Endothelial cell (in vitro differentiated cells): Measurements from ENCODE around the gene RIMBP2. TPM values are rescaled to one million over a fixed set of nuclear protein-coding genes. Genes with fewer than 3 reads are reported as not detected.

ENCODE experiments used
- DNase-seq: peaks from one replicate; pipeline ENCODE4 v3.0.0; 2021; ENCODE audit warnings: low spot score
- H3K27ac Mint-ChIP-seq: one replicate; pipeline ENCODE4 v1.8.0; 2021; ENCODE audit warnings: mixed read lengths, inconsistent platforms; ENCODE audit not compliant: unreplicated experiment
- H3K27me3 Mint-ChIP-seq: one replicate; pipeline ENCODE4 v1.8.0; 2021; ENCODE audit warnings: mild to moderate bottlenecking, moderate library complexity, mixed read lengths, inconsistent platforms; ENCODE audit not compliant: unreplicated experiment
- H3K36me3 Mint-ChIP-seq: one replicate; pipeline ENCODE4 v1.8.0; 2021; ENCODE audit warnings: mild to moderate bottlenecking, low read depth, mixed read lengths, inconsistent platforms; ENCODE audit not compliant: unreplicated experiment
- H3K4me1 Mint-ChIP-seq: one replicate; pipeline ENCODE4 v1.8.0; 2021; ENCODE audit warnings: mild to moderate bottlenecking, mixed read lengths, inconsistent platforms; ENCODE audit not compliant: unreplicated experiment
- H3K4me3 Mint-ChIP-seq: one replicate; pipeline ENCODE4 v1.8.0; 2021; ENCODE audit warnings: mild to moderate bottlenecking, mixed read lengths, inconsistent platforms; ENCODE audit not compliant: unreplicated experiment
- H3K9me3 Mint-ChIP-seq: one replicate; pipeline ENCODE4 v1.8.0; 2021; ENCODE audit warnings: mixed read lengths, inconsistent platforms; ENCODE audit not compliant: unreplicated experiment
- total RNA-seq: library from RNA; stranded (reverse); fragmentation: NEBNext Ultra II Directional; extraction: Animal tissue kit (Norgen Biotek cat#: 25700); gene quantifications from one replicate; pipeline ENCODE4 v1.2.1, GENCODE V29; 2021; ENCODE audit not compliant: unreplicated experiment
- TF ChIP-seq, protein P1 (sequence below): fragments of 200-600 bp; sonication (generic); IDR thresholded peaks from one replicate; pipeline ENCODE4 v1.5.0; 2021; ENCODE audit warnings: antibody characterized with exemption; ENCODE audit not compliant: unreplicated experiment

The RIMBP2 gene
- total RNA-seq, 1 donor from 2014 or later, result 1.4 TPM

DNA sequence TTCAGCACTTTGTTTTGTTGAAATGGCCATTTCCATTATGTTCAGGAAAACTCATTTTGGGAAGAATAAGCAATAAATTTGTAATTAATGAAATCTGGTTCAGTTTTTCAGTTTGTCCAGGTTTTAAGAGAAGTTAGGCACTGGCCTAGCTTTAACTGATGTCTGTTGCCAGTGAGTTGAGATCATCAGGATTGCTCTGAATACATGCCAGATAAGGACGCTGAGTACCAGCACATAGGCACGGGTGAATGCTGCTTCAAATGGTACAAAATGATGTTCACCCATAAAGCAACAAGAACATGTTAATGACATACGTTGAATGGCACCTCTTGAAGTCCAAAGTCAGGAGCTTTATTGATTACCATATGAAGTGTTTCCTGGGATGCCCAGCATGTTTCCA lies 331.9 kb downstream of the RIMBP2 start:
- no peaks in the 10 kb centered on the region for H3K4me1 Mint-ChIP-seq
- H3K27me3 Mint-ChIP-seq, result peaks cover 4% of the 10 kb centered on the region
- peaks cover 9% of the 10 kb centered on the region for H3K36me3 Mint-ChIP-seq
- no peak overlapping the region for H3K27ac Mint-ChIP-seq
- TF ChIP-seq, protein P1, sequence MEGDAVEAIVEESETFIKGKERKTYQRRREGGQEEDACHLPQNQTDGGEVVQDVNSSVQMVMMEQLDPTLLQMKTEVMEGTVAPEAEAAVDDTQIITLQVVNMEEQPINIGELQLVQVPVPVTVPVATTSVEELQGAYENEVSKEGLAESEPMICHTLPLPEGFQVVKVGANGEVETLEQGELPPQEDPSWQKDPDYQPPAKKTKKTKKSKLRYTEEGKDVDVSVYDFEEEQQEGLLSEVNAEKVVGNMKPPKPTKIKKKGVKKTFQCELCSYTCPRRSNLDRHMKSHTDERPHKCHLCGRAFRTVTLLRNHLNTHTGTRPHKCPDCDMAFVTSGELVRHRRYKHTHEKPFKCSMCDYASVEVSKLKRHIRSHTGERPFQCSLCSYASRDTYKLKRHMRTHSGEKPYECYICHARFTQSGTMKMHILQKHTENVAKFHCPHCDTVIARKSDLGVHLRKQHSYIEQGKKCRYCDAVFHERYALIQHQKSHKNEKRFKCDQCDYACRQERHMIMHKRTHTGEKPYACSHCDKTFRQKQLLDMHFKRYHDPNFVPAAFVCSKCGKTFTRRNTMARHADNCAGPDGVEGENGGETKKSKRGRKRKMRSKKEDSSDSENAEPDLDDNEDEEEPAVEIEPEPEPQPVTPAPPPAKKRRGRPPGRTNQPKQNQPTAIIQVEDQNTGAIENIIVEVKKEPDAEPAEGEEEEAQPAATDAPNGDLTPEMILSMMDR, result no peak
- no peak for DNase-seq
- no peak overlapping the region for H3K4me3 Mint-ChIP-seq
- peaks cover 28% of the 10 kb centered on the region for H3K9me3 Mint-ChIP-seq

- no peaks in the 10 kb centered on the region for H3K4me1 Mint-ChIP-seq
- no peak overlapping the region for H3K4me3 Mint-ChIP-seq
- TF ChIP-seq, protein P1, result no peak
- no peak for DNase-seq
- peaks cover 4% of the 10 kb centered on the region for H3K27me3 Mint-ChIP-seq
- H3K9me3 Mint-ChIP-seq, result peaks cover 32% of the 10 kb centered on the region
- no peak overlapping the region for H3K27ac Mint-ChIP-seq
- H3K36me3 Mint-ChIP-seq, result peaks cover 4% of the 10 kb centered on the region
These were observed 333.3 kb downstream of the RIMBP2 start for GRCh38 chr12:130382818-130383217.

DNA sequence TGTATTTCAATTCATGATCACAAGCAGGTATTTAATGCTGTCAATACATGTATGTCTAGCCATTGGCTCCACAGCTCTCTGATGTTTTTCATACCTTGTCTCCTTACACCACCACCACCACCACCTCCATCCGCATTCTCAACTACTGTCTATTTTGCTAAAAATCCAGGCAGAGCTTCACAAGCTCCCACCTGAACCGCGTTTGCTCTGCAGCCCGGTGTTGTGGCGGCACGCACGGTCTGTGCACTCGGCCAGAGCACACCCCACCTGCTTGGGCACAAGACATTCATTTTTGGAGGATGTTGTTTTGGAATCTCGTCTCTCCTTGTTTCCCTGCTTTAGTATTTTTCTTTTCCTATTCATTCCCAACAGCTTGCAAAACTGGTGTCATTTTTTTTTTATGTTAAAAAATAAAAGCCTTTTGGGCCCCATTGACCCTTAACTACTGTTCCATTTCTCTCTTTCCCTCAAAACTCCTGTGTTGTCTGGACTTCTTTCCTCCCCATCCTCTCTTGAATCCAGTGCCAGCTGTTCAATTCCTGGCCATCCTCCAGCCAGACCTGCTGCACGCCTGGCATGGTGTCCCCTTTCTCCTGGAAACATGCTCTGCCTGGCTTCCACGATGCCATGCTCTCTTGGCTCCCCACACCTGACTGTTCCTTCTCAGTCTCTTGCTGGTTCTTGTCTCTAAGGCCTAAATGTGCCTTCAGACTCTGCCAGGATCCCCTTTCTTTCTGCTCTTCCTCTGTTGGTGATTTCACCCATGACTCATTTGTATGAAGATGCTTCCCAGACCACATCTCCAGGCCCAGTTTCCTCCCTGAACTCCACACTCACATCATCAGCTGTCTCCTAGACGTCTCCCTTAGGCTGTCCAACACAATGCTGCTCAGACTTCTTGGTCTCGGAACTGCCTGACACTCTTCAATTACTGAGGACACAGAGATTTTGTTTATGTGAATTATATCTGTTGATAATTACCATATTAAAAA lies 340.5 kb downstream of the RIMBP2 start:
- Mint-ChIP-seq H3K36me3 (peaks cover 14% of the 10 kb centered on the region), H3K27me3 (peaks cover 3% of the 10 kb centered on the region), H3K4me1 (no peaks in the 10 kb centered on the region), H3K9me3 (peaks cover 28% of the 10 kb centered on the region), H3K4me3 (no peak overlapping the region), H3K27ac (no peak overlapping the region)
- TF ChIP-seq, protein P1, result no peak
- no peak for DNase-seq

DNA sequence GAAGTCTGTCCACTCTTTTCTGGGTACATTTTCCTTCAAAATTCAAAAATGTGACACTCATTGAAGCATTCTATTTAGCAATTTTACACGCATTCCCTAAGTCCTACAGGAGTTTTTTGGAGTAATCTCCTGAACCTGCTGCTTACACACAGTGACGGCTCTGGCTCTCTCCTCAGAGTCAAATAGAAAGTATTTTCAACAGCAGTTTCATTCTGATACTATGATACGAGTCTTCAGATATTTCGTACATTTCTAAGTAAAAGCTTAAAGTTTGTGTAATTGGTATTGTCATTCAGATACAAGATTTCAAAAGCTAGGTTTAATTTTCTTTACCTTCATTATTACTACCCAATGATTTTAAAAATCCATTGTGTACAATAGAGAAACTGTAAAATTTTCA lies 342.0 kb downstream of the RIMBP2 start:
- Mint-ChIP-seq H3K4me1 (no peaks in the 10 kb centered on the region), H3K9me3 (peaks cover 32% of the 10 kb centered on the region), H3K4me3 (no peak overlapping the region), H3K27me3 (peaks cover 5% of the 10 kb centered on the region), H3K27ac (no peak overlapping the region), H3K36me3 (peaks cover 14% of the 10 kb centered on the region)
- no peak for DNase-seq
- TF ChIP-seq, protein P1, result no peak

DNA sequence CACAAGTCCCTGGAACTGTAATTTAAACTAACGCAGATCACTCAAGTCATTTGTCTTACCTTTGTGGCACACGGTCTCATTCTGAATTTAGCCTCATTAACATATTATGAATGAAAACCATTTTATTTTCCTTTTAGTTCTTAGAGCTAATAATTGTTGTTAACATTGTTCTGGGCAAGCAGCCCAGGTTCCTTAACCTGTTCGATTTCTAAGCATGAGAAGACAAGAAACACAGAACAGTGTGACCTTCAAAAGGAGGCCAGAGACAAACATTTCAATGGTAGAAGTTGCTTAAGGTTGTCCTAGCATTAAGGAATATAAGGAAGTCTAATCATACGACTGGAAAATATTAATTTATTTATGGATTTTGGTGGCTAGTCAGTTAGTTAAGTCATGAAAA lies 343.2 kb downstream of the RIMBP2 start:
- Mint-ChIP-seq H3K36me3 (peaks cover 14% of the 10 kb centered on the region), H3K27me3 (peaks cover 5% of the 10 kb centered on the region), H3K27ac (no peak overlapping the region), H3K4me1 (no peaks in the 10 kb centered on the region), H3K4me3 (no peak overlapping the region), H3K9me3 (peaks cover 34% of the 10 kb centered on the region)
- TF ChIP-seq, protein P1, result no peak
- DNase-seq, result no peak
